Right ventricle myocardium superior (tissue), 1 donor: ENCODE measurements around the gene ITGB4. TPM values are rescaled to one million over a fixed set of nuclear protein-coding genes. Genes with fewer than 3 reads are reported as not detected.

Source experiments
- ATAC-seq: fragments of 200-7000 bp; cut with Tn5 transposase; one replicate; pipeline ENCODE4 v1.9.1; 2020; ENCODE audit warnings: mild to moderate bottlenecking; ENCODE audit not compliant: poor library complexity
- DNase-seq: peaks from one replicate; pipeline ENCODE4 v3.0.0-alpha.2; 2020
- intact Hi-C: fragments of 100-400 bp; cut with DNase I; formaldehyde crosslinking; loops from one replicate; pipeline ENCODE4 v1.11.2; 2022
- long read RNA-seq: library from polyadenylated mRNA; unstranded; transcript quantifications from one replicate; pipeline ENCODE4 v2.0.0, GENCODE V29; 2021
- total RNA-seq: library from RNA; stranded (reverse); fragmentation: NEBNext Ultra II Directional; extraction: Animal tissue kit (Norgen Biotek cat#: 25700); gene quantifications from one replicate; pipeline ENCODE4 v1.2.1, GENCODE V29; 2021
- donor health status: DM: no; HTN: yes; CAD: no; lungs with severe emphysema.

Gene ITGB4
- total RNA-seq = 9.4 TPM
- long read RNA-seq, full-length matches to known transcripts = 2 of 14 reads
- long read RNA-seq, partial matches to known transcripts = 10 of 14 reads
- long read RNA-seq, other reads (novel, unspliced or antisense) = 2 of 14 reads

GRCh38 chr17:75720656-75721462 is at the start of gene ITGB4:
Gene ITGB4 (plus strand): TSS chr17:75721459. CDS start chr17:75724704, 3,245 bp downstream.
- DNase-seq = peak; percentile 60
- intact Hi-C loops = no loop called here

DNA sequence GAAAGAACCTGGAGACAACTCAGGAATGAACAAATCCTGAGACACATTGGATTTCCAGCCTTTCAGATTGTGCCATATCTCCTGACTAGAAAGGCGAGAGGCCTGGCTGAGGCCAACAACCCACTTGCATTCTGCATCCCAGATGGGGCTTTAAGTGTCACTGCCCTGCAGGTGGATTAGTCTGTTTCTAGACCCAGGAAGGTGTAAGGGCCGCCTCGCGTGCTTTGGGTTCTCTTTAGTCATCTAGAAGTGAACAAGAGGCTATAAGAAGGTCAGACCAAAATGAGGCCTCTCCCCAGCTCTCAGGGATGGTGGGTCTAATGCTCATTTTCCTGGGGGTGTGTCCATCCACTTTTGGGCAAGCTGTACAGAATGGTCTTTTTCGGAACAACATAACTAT is 49.2 kb upstream of the ITGB4 start:
- no peak for DNase-seq
- intact Hi-C loops = no loop called here
- ATAC-seq = no peak

More at GRCh38 chr17:75720656-75721462, at the start of gene ITGB4:
- peak; percentile 66 for ATAC-seq

DNA sequence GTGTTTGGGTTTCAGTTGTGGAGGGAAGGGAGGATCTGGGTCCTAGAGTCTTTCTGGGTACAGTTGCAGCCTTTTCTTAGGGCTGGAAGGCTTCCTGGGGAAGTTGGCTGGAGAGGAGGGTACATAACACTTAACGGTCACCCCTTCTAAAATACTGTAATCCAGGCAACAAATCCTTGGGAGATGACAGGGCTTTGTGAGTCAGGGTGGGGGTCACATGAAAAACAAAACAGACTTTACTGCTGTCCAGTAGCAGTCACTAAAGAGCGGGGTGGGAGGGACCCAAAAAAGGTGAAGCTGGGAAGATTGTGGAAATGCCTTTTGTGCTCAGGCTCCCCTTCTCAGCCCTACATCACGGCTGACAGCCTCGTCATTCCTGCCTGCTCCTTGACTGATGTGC is 47.8 kb upstream of the ITGB4 start:
- ATAC-seq (no peak), DNase-seq (no peak)
- intact Hi-C loops = no loop called here

- DNase-seq (no peak), ATAC-seq (no peak)
- intact Hi-C loops = no loop called here
Measured at GRCh38 chr17:75676461-75676860, 44.8 kb upstream of the ITGB4 start.

DNA sequence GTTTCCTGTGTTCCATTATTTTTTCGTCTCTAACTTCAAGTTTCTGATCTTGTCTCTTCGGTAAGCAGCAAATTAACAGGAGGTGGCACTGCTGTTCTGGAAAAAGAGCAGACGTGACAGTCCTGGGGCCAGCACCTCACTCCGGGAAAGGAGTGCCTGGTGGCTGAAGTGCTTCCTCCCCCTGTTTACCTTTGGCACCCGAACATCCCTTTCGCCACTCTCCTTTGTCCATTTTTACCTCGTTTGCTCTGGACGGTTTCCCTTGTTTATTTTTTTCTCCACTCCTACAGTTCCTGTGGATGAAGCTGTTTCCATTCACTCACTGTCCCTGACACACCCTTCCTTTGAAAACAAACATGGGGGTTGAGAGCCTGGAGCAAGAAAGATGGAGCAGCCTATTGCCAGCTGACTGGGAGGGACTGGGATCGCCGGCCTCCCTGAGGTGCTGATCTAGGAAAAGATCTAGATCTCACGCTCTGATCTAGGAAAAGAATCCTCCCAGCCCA is 41.5 kb upstream of the ITGB4 start:
- intact Hi-C loops = loop anchor here (2.0 kb wide), 1 partner anchor 69 kb away; no protein-coding TSS in a partner anchor
- ATAC-seq (peak; percentile 67), DNase-seq (no peak)

DNA sequence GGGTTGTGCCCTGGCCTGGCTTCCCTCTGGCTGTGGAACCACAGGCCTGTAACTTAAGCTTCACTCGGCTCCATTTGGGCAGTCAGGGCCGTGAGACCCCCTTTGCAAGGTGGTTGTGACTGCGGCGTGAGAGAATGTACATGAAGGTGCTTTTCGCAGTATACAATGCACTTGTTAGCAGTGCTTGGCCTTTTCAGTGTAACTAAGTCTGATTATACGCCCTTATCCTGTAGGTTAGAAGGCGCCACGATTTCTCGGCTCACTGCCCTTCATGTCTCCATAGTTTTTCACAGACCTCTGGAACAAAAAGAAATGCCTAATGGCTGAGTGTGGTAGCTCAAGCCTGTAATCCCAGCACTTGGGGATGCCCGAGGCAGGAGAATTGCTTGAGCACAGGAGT is 40.8 kb upstream of the ITGB4 start:
- intact Hi-C loops = loop anchor here (2.0 kb wide), 1 partner anchor 68 kb away; no protein-coding TSS in a partner anchor
- DNase-seq (no peak), ATAC-seq (no peak)

DNA sequence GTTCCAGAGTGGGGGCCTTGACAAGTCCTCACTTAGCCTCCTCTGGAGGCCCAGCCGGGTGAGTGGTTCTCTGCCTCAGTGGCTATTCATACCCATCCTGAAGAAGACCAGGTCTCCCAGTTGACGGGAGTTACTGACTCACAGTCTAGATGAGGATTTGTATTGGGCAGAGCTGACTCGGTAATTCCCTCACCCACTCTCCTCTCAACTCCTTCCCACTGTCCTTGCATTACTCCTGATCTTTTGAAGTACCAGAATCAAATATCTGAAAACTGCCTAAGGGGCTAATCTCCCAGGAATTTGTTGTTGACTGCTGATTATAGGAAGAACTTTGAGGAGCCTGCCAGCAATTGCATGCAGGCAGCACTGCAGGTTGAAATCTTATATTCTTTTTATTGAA is 40.0 kb upstream of the ITGB4 start:
- DNase-seq (no peak), ATAC-seq (no peak)
- intact Hi-C loops = loop anchor here (2.0 kb wide), 1 partner anchor 68 kb away; no protein-coding TSS in a partner anchor

DNA sequence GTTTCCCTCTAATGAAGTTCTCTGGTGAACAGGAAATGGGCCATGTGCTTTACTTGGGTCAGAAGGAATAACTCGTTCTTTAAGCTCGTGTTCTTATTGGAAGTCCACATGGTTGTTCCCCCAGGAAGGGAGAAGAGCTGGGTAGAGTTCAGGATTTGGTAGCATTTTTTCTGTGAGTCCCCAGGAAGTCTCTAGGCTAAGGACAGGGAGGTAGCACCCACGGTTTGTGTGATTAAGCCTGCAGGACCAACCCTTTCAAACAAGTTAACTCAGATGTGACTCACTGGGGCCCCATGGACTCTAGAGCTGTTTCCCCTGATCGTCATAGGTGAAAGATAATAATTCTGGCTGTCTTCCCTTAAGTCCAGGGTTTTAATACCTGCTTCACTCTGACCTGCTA is 37.7 kb upstream of the ITGB4 start:
- no peak for ATAC-seq
- no peak for DNase-seq
- intact Hi-C loops = no loop called here

DNA sequence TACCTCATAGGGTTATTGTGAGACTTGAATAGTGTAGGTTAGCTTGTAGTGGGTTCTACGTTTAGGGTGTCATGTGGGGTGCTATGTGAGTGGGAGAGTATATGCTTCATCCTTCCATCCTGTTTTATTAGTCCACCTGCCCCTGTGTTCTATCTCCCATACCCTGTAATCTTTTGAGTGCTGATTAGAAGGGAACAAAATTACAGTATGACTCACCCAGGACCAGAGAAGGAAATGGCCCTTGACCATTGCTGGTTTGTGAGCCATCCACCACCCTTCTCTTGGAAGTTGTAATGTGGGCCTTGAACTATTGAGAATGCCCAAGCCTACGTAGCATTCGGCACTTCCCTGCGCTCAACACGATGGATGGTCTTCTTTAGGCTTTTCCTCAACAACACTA is 37.0 kb upstream of the ITGB4 start:
- DNase-seq (no peak), ATAC-seq (no peak)
- intact Hi-C loops = no loop called here

GRCh38 chr17:75684924-75685323 is 36.3 kb upstream of the ITGB4 start:
- DNase-seq = no peak
- intact Hi-C loops = no loop called here
- no peak for ATAC-seq

DNA sequence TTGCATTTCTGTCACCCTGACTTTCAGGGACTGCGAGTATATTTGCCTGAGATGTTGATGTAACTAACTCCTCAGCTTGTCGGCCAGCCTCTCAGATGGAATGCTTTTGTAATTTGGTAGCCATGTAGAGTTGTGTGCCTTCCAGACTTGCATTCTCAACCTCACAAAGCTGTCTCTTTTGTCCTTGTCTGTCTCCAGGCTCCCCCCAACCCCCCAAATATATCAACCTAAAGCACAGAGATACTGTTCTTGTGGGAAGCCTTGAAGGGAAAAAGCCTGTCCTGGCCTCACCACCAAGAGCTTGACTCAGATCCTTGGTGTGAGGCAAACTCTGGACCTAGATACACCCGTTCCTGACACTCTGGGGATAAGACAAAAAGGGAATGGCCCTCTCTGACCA is 35.8 kb upstream of the ITGB4 start:
- no peak for ATAC-seq
- DNase-seq = no peak
- intact Hi-C loops = no loop called here

- no peak for DNase-seq
Measured at GRCh38 chr17:75688209-75688825, 32.9 kb upstream of the ITGB4 start.

DNA sequence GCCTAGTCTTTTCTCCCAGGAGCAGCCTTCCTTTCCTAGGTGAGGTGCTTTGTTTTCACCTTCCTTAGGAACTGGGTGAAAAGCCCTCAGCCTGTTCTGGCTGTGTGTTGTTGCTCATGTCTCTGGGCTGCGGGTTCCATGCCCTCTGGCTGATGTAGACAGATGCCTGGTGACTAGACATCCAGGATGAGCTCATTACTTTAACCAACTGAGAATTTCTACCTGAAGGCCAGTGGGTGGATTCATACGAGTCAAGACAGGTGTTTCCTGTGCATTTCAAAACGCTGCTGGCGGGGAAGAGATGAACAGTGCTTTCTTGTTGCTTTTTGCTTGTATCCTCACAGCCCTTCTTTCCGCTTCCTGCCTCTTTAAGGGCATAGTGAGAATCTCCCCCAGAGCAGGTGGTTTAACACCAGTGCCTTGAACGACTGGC is 31.8 kb upstream of the ITGB4 start:
- intact Hi-C loops = no loop called here
- DNase-seq (no peak), ATAC-seq (no peak)

More at GRCh38 chr17:75688209-75688825, 32.9 kb upstream of the ITGB4 start:
- ATAC-seq = no peak
- intact Hi-C loops = no loop called here

- ATAC-seq (no peak), DNase-seq (no peak)
- intact Hi-C loops = no loop called here
Measured at GRCh38 chr17:75691371-75691791, 29.9 kb upstream of the ITGB4 start.

DNA sequence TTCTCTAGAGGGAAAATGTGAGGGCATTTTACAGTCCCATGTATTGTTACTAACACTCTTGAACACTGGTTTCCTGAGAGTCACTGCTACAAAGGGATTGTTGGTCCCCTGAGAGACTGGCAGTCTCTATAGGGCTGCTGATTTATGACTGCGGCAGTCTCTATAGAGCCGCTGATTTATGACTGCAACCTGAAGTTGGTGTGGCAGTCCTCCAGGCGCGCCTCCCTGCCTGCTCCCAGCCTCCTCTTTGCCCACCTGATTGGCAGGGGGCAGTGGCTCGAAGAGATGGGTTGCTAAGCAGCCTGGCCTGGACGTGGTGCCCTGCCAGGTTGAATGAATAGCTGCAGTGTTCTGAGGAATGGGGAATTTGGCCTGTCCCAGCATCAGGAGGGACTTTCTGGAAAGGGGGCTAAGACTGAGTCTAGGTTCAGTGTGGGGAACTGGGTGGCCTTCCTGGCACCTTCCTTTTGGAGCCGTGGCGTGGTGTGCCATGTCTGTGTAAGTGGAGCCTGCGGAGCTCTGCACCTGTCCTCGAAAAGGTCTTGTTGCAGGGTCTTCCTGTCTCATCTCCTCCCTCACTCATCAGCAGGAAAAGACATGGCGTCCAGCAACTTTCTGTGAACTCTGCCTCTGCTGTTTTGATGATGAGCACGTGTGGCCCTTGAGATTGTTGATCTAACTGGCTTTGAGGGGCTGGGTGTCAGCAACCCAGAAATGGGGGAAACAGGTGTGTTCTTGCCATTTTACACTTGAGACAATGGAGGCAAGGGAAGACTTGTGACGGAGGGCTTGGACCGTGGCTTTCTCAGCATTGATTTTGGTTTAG is 29.2 kb upstream of the ITGB4 start:
- ATAC-seq (no peak), DNase-seq (no peak)
- intact Hi-C loops = no loop called here

GRCh38 chr17:75692976-75693375 is 28.3 kb upstream of the ITGB4 start:
- no peak for ATAC-seq
- intact Hi-C loops = no loop called here

DNA sequence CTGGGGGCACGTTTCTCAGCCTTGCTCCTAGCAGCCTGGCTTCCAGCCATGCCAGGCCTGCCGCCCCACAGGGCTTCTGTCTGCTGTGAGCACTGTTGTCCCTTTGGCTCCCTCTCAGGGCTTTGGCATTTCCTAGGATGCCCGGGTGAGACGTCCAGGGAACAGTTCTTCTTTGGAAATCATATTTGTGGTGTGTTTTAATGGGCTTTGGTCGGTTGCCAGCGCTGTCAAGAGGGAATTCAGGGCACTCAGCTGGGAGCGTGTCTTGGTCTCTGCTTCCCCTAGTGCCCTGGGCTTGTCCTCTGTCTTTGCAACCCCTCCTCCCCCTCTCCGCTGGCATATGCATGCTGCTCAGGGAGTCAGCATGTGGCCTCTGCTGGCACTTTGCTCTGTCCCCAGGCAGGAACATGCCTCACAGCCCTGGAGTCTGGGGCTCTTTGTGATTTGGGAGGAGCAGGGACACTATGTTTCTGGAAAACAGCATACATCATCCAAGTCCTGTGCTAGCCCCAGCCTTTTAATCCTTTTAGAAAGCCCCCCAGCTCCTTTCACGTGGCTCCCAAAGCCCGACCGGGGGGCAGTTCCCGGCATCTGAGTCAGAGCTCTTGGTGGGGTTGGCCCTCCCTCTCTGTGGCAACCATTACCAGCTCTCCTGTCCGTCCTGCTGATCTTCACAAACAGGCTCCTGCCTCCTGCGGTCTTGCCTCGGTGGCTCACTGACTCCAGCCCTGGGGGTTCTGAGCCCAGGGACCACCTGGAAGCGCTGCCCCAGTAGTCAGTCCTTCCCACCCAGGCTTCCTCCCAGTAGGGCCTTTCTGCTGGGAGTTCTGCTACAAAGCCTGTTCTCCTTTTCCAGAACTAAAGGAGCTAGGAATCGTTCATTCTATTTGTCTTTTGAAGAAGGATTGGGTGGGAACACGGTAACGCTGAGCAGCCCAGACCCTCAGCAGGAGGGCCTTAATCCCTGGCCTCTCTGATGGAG is 27.5 kb upstream of the ITGB4 start:
- ATAC-seq (peak; percentile 83), DNase-seq (peak; percentile 88)
- intact Hi-C loops = no loop called here

More at GRCh38 chr17:75692976-75693375, 28.3 kb upstream of the ITGB4 start:
- no peak for DNase-seq

DNA sequence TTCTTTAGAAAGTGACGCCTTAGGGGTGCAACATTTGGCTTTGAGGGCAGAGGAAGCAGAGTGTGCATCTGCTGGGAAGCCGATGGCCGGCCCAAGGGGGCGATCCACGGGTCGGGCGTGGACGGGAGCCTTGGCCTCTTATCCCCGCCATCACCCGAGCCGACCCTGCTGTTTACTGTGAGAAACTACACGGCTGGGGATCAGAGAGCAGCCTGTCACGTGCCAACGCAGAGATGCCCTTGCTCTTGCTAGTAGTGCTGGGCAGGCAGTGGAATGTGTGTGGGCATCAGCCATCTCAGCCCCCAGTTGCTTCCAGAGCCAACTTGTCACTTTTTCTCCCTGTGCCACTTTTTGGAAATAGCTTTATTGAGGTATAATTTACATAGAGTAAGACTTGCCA is 26.7 kb upstream of the ITGB4 start:
- intact Hi-C loops = no loop called here

More for the DNA sequence above, 26.7 kb upstream of the ITGB4 start:
- ATAC-seq (peak; percentile 33), DNase-seq (no peak)
